ENCODE measurements around the gene MZF1. TPM values are rescaled to one million over a fixed set of nuclear protein-coding genes. Genes with fewer than 3 reads are reported as not detected.

Gene MZF1
- total and polyA plus RNA-seq, 12 donors, result 8.7 to 152 (median 33.2) TPM

GRCh38 chr19:58513694-58514563, 59.2 kb downstream of the MZF1 start:
- Histone ChIP-seq H3K4me3 (peak overlapping the region in 2 of 4 donors; percentile 38 to 58), H3K36me3 (replicated peaks in 1 of 2) (peaks cover 0 to 16% of the 10 kb centered on the region in 2 donors), H3K4me1 (replicated peaks in 1 of 2) (peaks cover 22 to 30% of the 10 kb centered on the region in 2 donors), H3K27me3 (no peaks in the 10 kb centered on the region), H3K27ac (peak overlapping the region in 3 of 5 donors; percentile 55 to 80 (median 56)), H3K9me3 (replicated peaks in 1 of 3) (no peaks in the 10 kb centered on the region)
- peak; percentile 91 to 95 (median 93) for DNase-seq
- intact Hi-C loops (cut with DNase I), result no loop called here
- 11 to 35% (median 22%) methylated on average over 10 to 66 of the region's 66 CpGs for WGBS, 4 donors
- TF ChIP-seq POLR2A (IDR thresholded peaks at IDR 0.05), result peak in 1 of 2 donors; percentile 73
- TF ChIP-seq, protein P1, sequence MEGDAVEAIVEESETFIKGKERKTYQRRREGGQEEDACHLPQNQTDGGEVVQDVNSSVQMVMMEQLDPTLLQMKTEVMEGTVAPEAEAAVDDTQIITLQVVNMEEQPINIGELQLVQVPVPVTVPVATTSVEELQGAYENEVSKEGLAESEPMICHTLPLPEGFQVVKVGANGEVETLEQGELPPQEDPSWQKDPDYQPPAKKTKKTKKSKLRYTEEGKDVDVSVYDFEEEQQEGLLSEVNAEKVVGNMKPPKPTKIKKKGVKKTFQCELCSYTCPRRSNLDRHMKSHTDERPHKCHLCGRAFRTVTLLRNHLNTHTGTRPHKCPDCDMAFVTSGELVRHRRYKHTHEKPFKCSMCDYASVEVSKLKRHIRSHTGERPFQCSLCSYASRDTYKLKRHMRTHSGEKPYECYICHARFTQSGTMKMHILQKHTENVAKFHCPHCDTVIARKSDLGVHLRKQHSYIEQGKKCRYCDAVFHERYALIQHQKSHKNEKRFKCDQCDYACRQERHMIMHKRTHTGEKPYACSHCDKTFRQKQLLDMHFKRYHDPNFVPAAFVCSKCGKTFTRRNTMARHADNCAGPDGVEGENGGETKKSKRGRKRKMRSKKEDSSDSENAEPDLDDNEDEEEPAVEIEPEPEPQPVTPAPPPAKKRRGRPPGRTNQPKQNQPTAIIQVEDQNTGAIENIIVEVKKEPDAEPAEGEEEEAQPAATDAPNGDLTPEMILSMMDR (IDR thresholded peaks at IDR 0.05), result peak; percentile 51 to 98 (median 82)

DNA sequence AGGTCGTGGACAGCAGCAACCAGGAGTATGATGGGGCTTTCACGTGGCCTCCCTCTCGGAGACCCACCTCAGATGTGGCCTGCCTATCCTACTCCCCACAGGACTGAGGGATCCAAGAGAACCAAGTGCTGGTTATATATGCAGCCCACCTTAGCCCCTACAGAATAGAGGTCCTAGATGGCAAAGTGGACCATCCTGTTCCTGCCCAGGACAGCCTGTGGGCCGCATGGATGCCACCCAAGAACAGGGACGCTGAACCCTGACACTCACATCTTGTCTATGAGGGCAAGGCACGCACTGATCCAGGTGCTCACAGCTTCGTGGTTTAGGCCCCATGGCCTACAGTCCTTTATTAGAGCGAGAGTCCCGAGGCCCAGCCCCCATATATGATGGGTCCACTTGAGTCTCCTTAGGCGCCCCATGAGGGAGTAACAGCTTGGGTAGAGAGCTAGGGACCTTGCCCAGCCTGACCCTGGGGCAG, 59.9 kb downstream of the MZF1 start:
- Histone ChIP-seq H3K9me3 (replicated peaks in 1 of 3) (no peaks in the 10 kb centered on the region), H3K36me3 (replicated peaks in 1 of 2) (peaks cover 0 to 16% of the 10 kb centered on the region in 2 donors), H3K4me1 (replicated peaks in 1 of 2) (peaks cover 16 to 23% of the 10 kb centered on the region in 2 donors), H3K27me3 (no peaks in the 10 kb centered on the region), H3K4me3 (no peak overlapping the region), H3K27ac (peak overlapping the region in 2 of 5 donors; percentile 56 to 80)
- TF ChIP-seq POLR2A (IDR thresholded peaks at IDR 0.05), result no peak
- TF ChIP-seq, protein P1 (IDR thresholded peaks at IDR 0.05), result no peak
- intact Hi-C loops (cut with DNase I), result no loop called here
- 53 to 81% (median 76%) methylated on average over 4 to 10 of the region's 10 CpGs for WGBS, 4 donors
- DNase-seq, result peak in 2 of 7 donors; percentile 47 to 66

Small RNA genes within 50 kb of the gene (microRNA-seq; reads per million reads assigned to microRNA genes)
- 0 to 0.57 (median 0) reads per million in 3 donors for gene MIR6807

Small RNA genes within 50 kb of the gene (small RNA-seq; reads per million reads assigned to genes)
- gene MIR6807, result 0 to 0.08 reads per million in 2 donors
- 0 reads per million in 2 donors for gene RN7SL525P

Other genes with a start within 250 kb of the MZF1 start
- 1 to 10 TPM; 1.8 to 4.8 (median 3.3) TPM for gene ZSCAN22, start 246.3 kb downstream of the MZF1 start, total RNA-seq
- 1 to 10 TPM in 2 of 3 donors, under 1 TPM in 1; 0.98 to 3.1 (median 1.2) TPM for gene ZSCAN22, start 246.3 kb downstream of the MZF1 start, polyA plus RNA-seq
- gene A1BG, start 219.8 kb downstream of the MZF1 start, total RNA-seq, result 10 to 100 TPM in 3 of 9 donors, 1 to 10 TPM in 5, under 1 TPM in 1; 0.39 to 20.9 (median 6.5) TPM
- gene A1BG, start 219.8 kb downstream of the MZF1 start, polyA plus RNA-seq, result 10 to 100 TPM in 2 of 3 donors, not detected in 1; 31.3 to 41.3 TPM
- gene ZNF497, start 210.6 kb downstream of the MZF1 start, total RNA-seq, result 1 to 10 TPM in 8 of 9 donors, under 1 TPM in 1; 0.35 to 8.1 (median 1.5) TPM
- 1 to 10 TPM in 2 of 3 donors, under 1 TPM in 1; 0.20 to 2.2 (median 2.0) TPM for gene ZNF497, start 210.6 kb downstream of the MZF1 start, polyA plus RNA-seq
- 10 to 100 TPM in 1 of 9 donors, 1 to 10 TPM in 8; 2.4 to 10.5 (median 4.3) TPM for gene ZNF837, start 192.3 kb downstream of the MZF1 start, total RNA-seq
- 1 to 10 TPM in 2 of 3 donors, under 1 TPM in 1; 0.09 to 8.1 (median 6.1) TPM for gene ZNF837, start 192.3 kb downstream of the MZF1 start, polyA plus RNA-seq
- gene RPS5, start 186.1 kb downstream of the MZF1 start, total RNA-seq, result 1,000 to 10,000 TPM in 7 of 9 donors, 100 to 1,000 TPM in 2; 839 to 1,999 (median 1,219) TPM
- 1,000 to 10,000 TPM in 1 of 3 donors, 100 to 1,000 TPM in 2; 555 to 1,093 (median 722) TPM for gene RPS5, start 186.1 kb downstream of the MZF1 start, polyA plus RNA-seq
- gene RNF225, start 177.7 kb downstream of the MZF1 start, total RNA-seq, result not detected
- gene RNF225, start 177.7 kb downstream of the MZF1 start, polyA plus RNA-seq, result not detected
- 10 to 100 TPM; 11.7 to 37.5 (median 15.9) TPM for gene ZNF584, start 164.7 kb downstream of the MZF1 start, total RNA-seq
- 10 to 100 TPM in 1 of 3 donors, 1 to 10 TPM in 2; 7.1 to 12.3 (median 9.7) TPM for gene ZNF584, start 164.7 kb downstream of the MZF1 start, polyA plus RNA-seq
- gene ZNF132, start 133.2 kb downstream of the MZF1 start, total RNA-seq, result 10 to 100 TPM in 1 of 9 donors, 1 to 10 TPM in 8; 2.4 to 12.0 (median 4.9) TPM
- 1 to 10 TPM; 1.3 to 3.2 (median 1.4) TPM for gene ZNF132, start 133.2 kb downstream of the MZF1 start, polyA plus RNA-seq
- gene ZNF324B, start 121.7 kb downstream of the MZF1 start, total RNA-seq, result 1 to 10 TPM; 3.1 to 8.7 (median 6.7) TPM
- 1 to 10 TPM; 1.4 to 3.6 (median 1.5) TPM for gene ZNF324B, start 121.7 kb downstream of the MZF1 start, polyA plus RNA-seq
- gene ZNF324, start 106.3 kb downstream of the MZF1 start, total RNA-seq, result 10 to 100 TPM in 6 of 9 donors, 1 to 10 TPM in 3; 7.5 to 58.3 (median 15.4) TPM
- gene ZNF324, start 106.3 kb downstream of the MZF1 start, polyA plus RNA-seq, result 1 to 10 TPM; 2.1 to 7.2 (median 3.5) TPM
- 10 to 100 TPM in 8 of 9 donors, 1 to 10 TPM in 1; 8.4 to 21.6 (median 14.5) TPM for gene ZNF446, start 97.0 kb downstream of the MZF1 start, total RNA-seq
- gene ZNF446, start 97.0 kb downstream of the MZF1 start, polyA plus RNA-seq, result 10 to 100 TPM in 2 of 3 donors, 1 to 10 TPM in 1; 2.7 to 30.8 (median 25.6) TPM
- 10 to 100 TPM in 3 of 9 donors, 1 to 10 TPM in 6; 3.8 to 17.1 (median 9.1) TPM for gene SLC27A5, start 61.3 kb downstream of the MZF1 start, total RNA-seq
- 10 to 100 TPM in 2 of 3 donors, 1 to 10 TPM in 1; 5.9 to 18.3 (median 17.5) TPM for gene SLC27A5, start 61.3 kb downstream of the MZF1 start, polyA plus RNA-seq
- 10 to 100 TPM in 8 of 9 donors, 1 to 10 TPM in 1; 2.6 to 20.4 (median 14.7) TPM for gene ZBTB45, start 53.5 kb downstream of the MZF1 start, total RNA-seq
- gene ZBTB45, start 53.5 kb downstream of the MZF1 start, polyA plus RNA-seq, result 10 to 100 TPM in 1 of 3 donors, 1 to 10 TPM in 2; 1.7 to 12.6 (median 7.9) TPM
- 100 to 1,000 TPM; 161 to 279 (median 220) TPM for gene TRIM28, start 29.3 kb downstream of the MZF1 start, total RNA-seq
- 100 to 1,000 TPM; 245 to 302 (median 254) TPM for gene TRIM28, start 29.3 kb downstream of the MZF1 start, polyA plus RNA-seq
- gene CHMP2A, start 18.2 kb downstream of the MZF1 start, total RNA-seq, result 100 to 1,000 TPM; 146 to 246 (median 199) TPM
- 100 to 1,000 TPM; 273 to 560 (median 394) TPM for gene CHMP2A, start 18.2 kb downstream of the MZF1 start, polyA plus RNA-seq
- gene UBE2M, start 14.7 kb downstream of the MZF1 start, total RNA-seq, result 100 to 1,000 TPM in 1 of 9 donors, 10 to 100 TPM in 8; 19.9 to 164 (median 77.2) TPM
- 100 to 1,000 TPM in 1 of 3 donors, 10 to 100 TPM in 2; 51.1 to 193 (median 55.6) TPM for gene UBE2M, start 14.7 kb downstream of the MZF1 start, polyA plus RNA-seq

Data from adrenal gland (tissue), 12 donors.